ENCODE data around the gene SLC26A9.

SLC26A9 gene

DNA sequence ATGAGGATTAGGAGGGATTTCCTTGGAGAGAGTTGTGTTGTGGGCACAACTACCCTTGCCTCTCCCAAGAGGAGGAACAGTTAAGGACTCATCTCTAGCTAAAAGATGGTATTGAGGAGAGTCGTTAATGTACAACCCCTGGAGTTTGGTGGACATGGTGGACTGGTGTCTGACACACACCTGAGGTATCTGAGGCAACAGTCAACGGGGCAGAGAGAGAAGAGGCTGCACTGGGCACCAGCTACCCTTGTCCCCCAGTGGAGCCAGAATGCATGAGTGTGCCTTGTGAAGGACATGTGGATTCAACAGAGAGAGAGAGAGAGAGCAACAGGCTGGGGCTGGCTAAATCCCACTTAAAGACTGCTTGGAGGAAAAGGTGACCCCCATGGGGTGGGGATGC is 47.0 kb upstream of the SLC26A9 start:
- Histone ChIP-seq H4K20me1 (ENCODE audit: control insufficient read depth, insufficient read depth, low read depth, low read length) (no peaks in the 10 kb centered on the region), H3K4me1 (ENCODE audit: control insufficient read depth, low read length) (no peaks in the 10 kb centered on the region), H3K4me2 (ENCODE audit: low read length) (no peak overlapping the region), H3F3A (ENCODE audit: control insufficient read depth, insufficient read depth) (no peaks in the 10 kb centered on the region), H3K9me3 (ENCODE audit: control insufficient read depth, insufficient read depth, low read length) (no peaks in the 10 kb centered on the region), H3K79me2 (ENCODE audit: control insufficient read depth, low read length) (no peaks in the 10 kb centered on the region), H3K27me3 (ENCODE audit: control insufficient read depth, low read length) (peaks cover 23% of the 10 kb centered on the region), H3K4me3 (ENCODE audit: low read length) (no peak overlapping the region), H3K36me3 (ENCODE audit: control insufficient read depth, low read length) (no peaks in the 10 kb centered on the region), H3K27ac (ENCODE audit: low read depth, low read length) (no peak overlapping the region), H3K9me2 (replicated peaks; ENCODE audit: control insufficient read depth, low read length) (no peaks in the 10 kb centered on the region)
- no peak for TF ChIP-seq EZH2phosphoT487 (IDR thresholded peaks at IDR 0.05; ENCODE audit: borderline replicate concordance, low read length)
- TF ChIP-seq, protein P1, sequence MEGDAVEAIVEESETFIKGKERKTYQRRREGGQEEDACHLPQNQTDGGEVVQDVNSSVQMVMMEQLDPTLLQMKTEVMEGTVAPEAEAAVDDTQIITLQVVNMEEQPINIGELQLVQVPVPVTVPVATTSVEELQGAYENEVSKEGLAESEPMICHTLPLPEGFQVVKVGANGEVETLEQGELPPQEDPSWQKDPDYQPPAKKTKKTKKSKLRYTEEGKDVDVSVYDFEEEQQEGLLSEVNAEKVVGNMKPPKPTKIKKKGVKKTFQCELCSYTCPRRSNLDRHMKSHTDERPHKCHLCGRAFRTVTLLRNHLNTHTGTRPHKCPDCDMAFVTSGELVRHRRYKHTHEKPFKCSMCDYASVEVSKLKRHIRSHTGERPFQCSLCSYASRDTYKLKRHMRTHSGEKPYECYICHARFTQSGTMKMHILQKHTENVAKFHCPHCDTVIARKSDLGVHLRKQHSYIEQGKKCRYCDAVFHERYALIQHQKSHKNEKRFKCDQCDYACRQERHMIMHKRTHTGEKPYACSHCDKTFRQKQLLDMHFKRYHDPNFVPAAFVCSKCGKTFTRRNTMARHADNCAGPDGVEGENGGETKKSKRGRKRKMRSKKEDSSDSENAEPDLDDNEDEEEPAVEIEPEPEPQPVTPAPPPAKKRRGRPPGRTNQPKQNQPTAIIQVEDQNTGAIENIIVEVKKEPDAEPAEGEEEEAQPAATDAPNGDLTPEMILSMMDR (IDR thresholded peaks at IDR 0.05; ENCODE audit: low read depth, low read length, poor library complexity, severe bottlenecking): no peak

DNA sequence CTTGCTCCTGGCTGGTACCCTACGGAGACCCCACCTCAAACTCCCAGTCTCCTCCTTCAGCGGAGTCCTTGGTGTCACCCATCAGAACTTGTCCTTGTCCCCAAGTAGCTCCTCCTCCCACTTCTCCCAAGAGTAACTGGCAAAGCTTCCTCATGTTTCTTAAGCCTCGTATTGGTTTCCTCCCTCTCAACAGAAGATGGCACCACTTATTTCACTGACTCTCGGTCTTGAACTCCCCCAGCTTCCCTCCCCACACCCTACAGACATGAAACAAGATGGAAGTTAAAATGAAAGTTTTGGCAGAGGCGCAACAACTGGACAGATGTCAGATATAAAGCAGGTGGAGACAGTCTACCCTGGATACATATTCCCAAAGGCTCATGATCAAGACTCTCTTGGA is 46.5 kb upstream of the SLC26A9 start:
- H3F3A ChIP-seq (ENCODE audit: control insufficient read depth, insufficient read depth): no peaks in the 10 kb centered on the region
- H3K4me1 ChIP-seq (ENCODE audit: control insufficient read depth, low read length): no peaks in the 10 kb centered on the region
- H3K9me3 ChIP-seq (ENCODE audit: control insufficient read depth, insufficient read depth, low read length): no peaks in the 10 kb centered on the region
- H4K20me1 ChIP-seq (ENCODE audit: control insufficient read depth, insufficient read depth, low read depth, low read length): no peaks in the 10 kb centered on the region
- no peak for TF ChIP-seq EZH2phosphoT487 (IDR thresholded peaks at IDR 0.05; ENCODE audit: borderline replicate concordance, low read length)
- TF ChIP-seq, protein P1 (IDR thresholded peaks at IDR 0.05; ENCODE audit: low read depth, low read length, poor library complexity, severe bottlenecking): no peak
- peaks cover 23% of the 10 kb centered on the region for H3K27me3 ChIP-seq (ENCODE audit: control insufficient read depth, low read length)
- H3K4me3 ChIP-seq (ENCODE audit: low read length): no peak overlapping the region
- no peak overlapping the region for H3K27ac ChIP-seq (ENCODE audit: low read depth, low read length)
- no peak overlapping the region for H3K4me2 ChIP-seq (ENCODE audit: low read length)
- H3K79me2 ChIP-seq (ENCODE audit: control insufficient read depth, low read length): no peaks in the 10 kb centered on the region
- no peaks in the 10 kb centered on the region for H3K36me3 ChIP-seq (ENCODE audit: control insufficient read depth, low read length)
- no peaks in the 10 kb centered on the region for H3K9me2 ChIP-seq (replicated peaks; ENCODE audit: control insufficient read depth, low read length)

DNA sequence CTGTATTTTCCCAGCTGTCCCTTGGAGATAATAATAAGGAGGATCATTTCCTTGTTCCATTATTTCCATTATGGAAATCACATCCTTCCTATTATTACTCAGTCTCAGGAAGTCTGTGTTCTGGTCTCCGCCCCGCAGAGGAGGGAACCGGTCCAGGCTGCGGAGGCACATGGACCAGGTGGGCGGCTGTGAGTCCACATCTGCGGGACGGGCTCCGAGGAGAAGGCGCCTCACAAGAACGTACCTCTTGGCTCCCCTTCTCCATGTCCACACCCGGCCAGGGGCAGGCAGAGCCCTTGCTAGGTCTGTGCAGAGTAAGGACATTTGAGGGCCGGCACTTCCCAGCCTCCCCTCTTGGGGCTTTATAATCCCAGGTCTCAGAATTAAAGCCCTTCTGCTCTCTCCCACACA is 45.3 kb upstream of the SLC26A9 start:
- Histone ChIP-seq H3K79me2 (ENCODE audit: control insufficient read depth, low read length) (no peaks in the 10 kb centered on the region), H3K4me1 (ENCODE audit: control insufficient read depth, low read length) (no peaks in the 10 kb centered on the region), H3K27me3 (ENCODE audit: control insufficient read depth, low read length) (peaks cover 23% of the 10 kb centered on the region), H3K4me3 (ENCODE audit: low read length) (no peak overlapping the region), H3F3A (ENCODE audit: control insufficient read depth, insufficient read depth) (no peaks in the 10 kb centered on the region), H3K27ac (ENCODE audit: low read depth, low read length) (no peak overlapping the region), H3K9me3 (ENCODE audit: control insufficient read depth, insufficient read depth, low read length) (no peaks in the 10 kb centered on the region), H3K4me2 (ENCODE audit: low read length) (no peak overlapping the region), H3K9me2 (replicated peaks; ENCODE audit: control insufficient read depth, low read length) (no peaks in the 10 kb centered on the region), H3K36me3 (ENCODE audit: control insufficient read depth, low read length) (no peaks in the 10 kb centered on the region), H4K20me1 (ENCODE audit: control insufficient read depth, insufficient read depth, low read depth, low read length) (no peaks in the 10 kb centered on the region)
- TF ChIP-seq, protein P1 (IDR thresholded peaks at IDR 0.05; ENCODE audit: low read depth, low read length, poor library complexity, severe bottlenecking): no peak
- TF ChIP-seq EZH2phosphoT487 (IDR thresholded peaks at IDR 0.05; ENCODE audit: borderline replicate concordance, low read length): no peak

DNA sequence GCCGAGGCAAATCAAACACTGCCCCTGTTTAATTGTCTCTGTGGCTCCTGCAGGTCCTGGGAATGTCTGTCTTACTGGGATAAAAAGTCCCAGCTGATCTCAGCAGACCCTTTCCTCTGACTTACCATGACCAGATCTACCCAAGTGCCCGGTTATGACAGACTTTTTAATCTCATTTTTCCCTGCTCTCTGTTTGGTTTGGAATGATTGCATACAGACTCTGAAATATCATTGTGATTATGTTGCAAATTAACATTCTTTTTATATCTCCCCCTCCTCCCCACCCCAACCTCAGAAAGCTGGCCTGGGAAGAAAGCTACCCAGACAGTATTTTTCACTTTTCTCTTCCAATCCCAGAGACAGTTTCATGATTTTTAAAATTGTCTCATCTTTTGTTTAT is 43.6 kb upstream of the SLC26A9 start:
- Histone ChIP-seq H3K79me2 (ENCODE audit: control insufficient read depth, low read length) (no peaks in the 10 kb centered on the region), H3F3A (ENCODE audit: control insufficient read depth, insufficient read depth) (no peaks in the 10 kb centered on the region), H3K4me2 (ENCODE audit: low read length) (no peak overlapping the region), H3K27me3 (ENCODE audit: control insufficient read depth, low read length) (peaks cover 18% of the 10 kb centered on the region), H3K4me3 (ENCODE audit: low read length) (no peak overlapping the region), H3K9me2 (replicated peaks; ENCODE audit: control insufficient read depth, low read length) (no peaks in the 10 kb centered on the region), H3K27ac (ENCODE audit: low read depth, low read length) (no peak overlapping the region), H4K20me1 (ENCODE audit: control insufficient read depth, insufficient read depth, low read depth, low read length) (no peaks in the 10 kb centered on the region), H3K4me1 (ENCODE audit: control insufficient read depth, low read length) (no peaks in the 10 kb centered on the region), H3K36me3 (ENCODE audit: control insufficient read depth, low read length) (no peaks in the 10 kb centered on the region), H3K9me3 (ENCODE audit: control insufficient read depth, insufficient read depth, low read length) (no peaks in the 10 kb centered on the region)
- TF ChIP-seq EZH2phosphoT487 (IDR thresholded peaks at IDR 0.05; ENCODE audit: borderline replicate concordance, low read length): no peak
- TF ChIP-seq, protein P1 (IDR thresholded peaks at IDR 0.05; ENCODE audit: low read depth, low read length, poor library complexity, severe bottlenecking): no peak
